ENCODE results near the gene POLE2. TPM values are rescaled to one million over a fixed set of nuclear protein-coding genes. Genes with fewer than 3 reads are reported as not detected.

POLE2 gene
- total RNA-seq, 1 donor from 2014 or later, result 4.1 TPM

GRCh38 chr14:49614196-49614595 lies 73.8 kb downstream of the POLE2 start:
- peaks cover 13% of the 10 kb centered on the region for H3K36me3 Mint-ChIP-seq (ENCODE audit: unreplicated experiment)
- H3K4me3 Mint-ChIP-seq (ENCODE audit: unreplicated experiment), result no peak overlapping the region
- H3K27ac Mint-ChIP-seq (ENCODE audit: unreplicated experiment), result no peak overlapping the region
- H3K27me3 Mint-ChIP-seq (ENCODE audit: unreplicated experiment), result no peaks in the 10 kb centered on the region
- H3K4me1 Mint-ChIP-seq (ENCODE audit: unreplicated experiment), result peaks cover 15% of the 10 kb centered on the region
- no peaks in the 10 kb centered on the region for H3K9me3 Mint-ChIP-seq (ENCODE audit: unreplicated experiment)
- DNase-seq (ENCODE audit: extremely low spot score, unreplicated experiment), result no peak
- no peak for TF ChIP-seq CTCF (IDR thresholded peaks at IDR 0.05)

DNA sequence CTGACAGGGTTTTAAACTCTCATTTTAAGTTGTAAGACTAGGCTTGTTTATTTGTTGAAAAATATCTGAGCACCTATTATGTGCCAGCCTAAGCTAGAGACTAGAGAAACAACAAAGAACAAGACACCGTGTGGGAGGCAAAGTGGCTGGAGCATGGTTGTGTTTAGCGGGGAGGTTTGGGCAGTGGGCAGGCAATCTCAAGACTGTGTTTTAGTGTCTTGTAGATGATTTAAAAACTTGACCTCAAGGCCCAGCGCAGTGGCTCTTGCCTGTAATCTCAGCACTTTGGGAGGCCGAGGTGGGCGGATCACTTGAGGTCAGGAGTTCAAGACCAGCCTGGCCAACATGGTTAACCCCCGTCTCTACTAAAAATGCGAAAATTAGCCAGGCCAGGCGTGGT lies 75.3 kb downstream of the POLE2 start:
- H3K36me3 Mint-ChIP-seq (ENCODE audit: unreplicated experiment), result peaks cover 3% of the 10 kb centered on the region
- no peak for TF ChIP-seq CTCF (IDR thresholded peaks at IDR 0.05)
- H3K4me3 Mint-ChIP-seq (ENCODE audit: unreplicated experiment), result no peak overlapping the region
- peaks cover 5% of the 10 kb centered on the region for H3K4me1 Mint-ChIP-seq (ENCODE audit: unreplicated experiment)
- H3K27ac Mint-ChIP-seq (ENCODE audit: unreplicated experiment), result no peak overlapping the region
- no peaks in the 10 kb centered on the region for H3K9me3 Mint-ChIP-seq (ENCODE audit: unreplicated experiment)
- peak; percentile 32 for DNase-seq (ENCODE audit: extremely low spot score, unreplicated experiment)
- no peaks in the 10 kb centered on the region for H3K27me3 Mint-ChIP-seq (ENCODE audit: unreplicated experiment)

GRCh38 chr14:49612251-49612650 lies 75.8 kb downstream of the POLE2 start:
- no peaks in the 10 kb centered on the region for H3K9me3 Mint-ChIP-seq (ENCODE audit: unreplicated experiment)
- TF ChIP-seq CTCF (IDR thresholded peaks at IDR 0.05), result no peak
- H3K36me3 Mint-ChIP-seq (ENCODE audit: unreplicated experiment), result no peaks in the 10 kb centered on the region
- H3K4me3 Mint-ChIP-seq (ENCODE audit: unreplicated experiment), result no peak overlapping the region
- DNase-seq (ENCODE audit: extremely low spot score, unreplicated experiment), result no peak
- peak overlapping the region; percentile 60 for H3K27ac Mint-ChIP-seq (ENCODE audit: unreplicated experiment)
- no peaks in the 10 kb centered on the region for H3K27me3 Mint-ChIP-seq (ENCODE audit: unreplicated experiment)
- H3K4me1 Mint-ChIP-seq (ENCODE audit: unreplicated experiment), result peaks cover 2% of the 10 kb centered on the region

- H3K27ac Mint-ChIP-seq (ENCODE audit: unreplicated experiment), result no peak overlapping the region
- DNase-seq (ENCODE audit: extremely low spot score, unreplicated experiment), result no peak
These were observed 80.4 kb downstream of the POLE2 start for GRCh38 chr14:49607583-49607982.

More at GRCh38 chr14:49607583-49607982, 80.4 kb downstream of the POLE2 start:
- no peak for TF ChIP-seq CTCF (IDR thresholded peaks at IDR 0.05)
- no peaks in the 10 kb centered on the region for H3K9me3 Mint-ChIP-seq (ENCODE audit: unreplicated experiment)
- peaks cover 2% of the 10 kb centered on the region for H3K4me1 Mint-ChIP-seq (ENCODE audit: unreplicated experiment)
- no peak overlapping the region for H3K4me3 Mint-ChIP-seq (ENCODE audit: unreplicated experiment)
- H3K36me3 Mint-ChIP-seq (ENCODE audit: unreplicated experiment), result peaks cover 6% of the 10 kb centered on the region
- no peaks in the 10 kb centered on the region for H3K27me3 Mint-ChIP-seq (ENCODE audit: unreplicated experiment)

Measured in osteocyte (in vitro differentiated cells).